Nephron progenitor cell (in vitro differentiated cells): Measurements from ENCODE around the gene PGBD5.

Experiments
- DNase-seq: peaks from one replicate; pipeline ENCODE4 v3.0.0; 2021
- H3K27ac Mint-ChIP-seq: 2 replicates; pipeline ENCODE4 v1.8.0; 2021; ENCODE audit warnings: mild to moderate bottlenecking, moderate library complexity, mixed read lengths
- H3K27me3 Mint-ChIP-seq: 2 replicates; pipeline ENCODE4 v1.8.0; 2021; ENCODE audit warnings: mild to moderate bottlenecking, low read depth, mixed read lengths; ENCODE audit not compliant: poor library complexity
- H3K36me3 Mint-ChIP-seq: 2 replicates; pipeline ENCODE4 v1.8.0; 2021; ENCODE audit warnings: low read depth, mixed read lengths
- H3K4me1 Mint-ChIP-seq: 2 replicates; pipeline ENCODE4 v1.8.0; 2021; ENCODE audit warnings: mixed read lengths
- H3K4me3 Mint-ChIP-seq: 2 replicates; pipeline ENCODE4 v1.8.0; 2021; ENCODE audit warnings: mild to moderate bottlenecking, moderate library complexity, mixed read lengths
- H3K9me3 Mint-ChIP-seq: 2 replicates; pipeline ENCODE4 v1.8.0; 2021; ENCODE audit warnings: mild to moderate bottlenecking, moderate library complexity, mixed read lengths
- TF ChIP-seq, protein P1 (sequence below): fragments of 200-600 bp; sonication (generic); IDR thresholded peaks from 2 replicates; pipeline ENCODE4 v1.5.0; 2021; ENCODE audit warnings: antibody characterized with exemption

Gene PGBD5

DNA sequence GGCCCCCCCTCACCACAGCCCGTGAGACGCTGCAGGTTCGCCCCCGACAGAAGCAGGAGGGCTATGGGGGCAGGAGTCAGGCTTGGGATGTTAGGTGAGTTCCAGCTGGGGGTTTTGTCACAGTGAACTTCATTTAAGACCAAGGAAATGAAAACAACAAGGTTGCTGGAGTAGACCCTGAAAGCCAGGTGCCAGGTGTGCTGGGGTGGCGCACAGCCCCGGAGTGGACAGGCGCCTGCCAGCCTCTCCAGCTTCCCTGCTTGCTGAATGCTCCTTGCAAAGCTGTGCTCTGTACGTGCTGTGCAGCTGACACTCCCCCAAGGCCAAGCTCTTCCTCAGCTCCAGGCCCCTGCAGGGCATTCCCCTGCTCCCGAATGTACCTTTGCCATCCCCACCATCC lies 102.4 kb downstream of the PGBD5 start:
- TF ChIP-seq, protein P1, sequence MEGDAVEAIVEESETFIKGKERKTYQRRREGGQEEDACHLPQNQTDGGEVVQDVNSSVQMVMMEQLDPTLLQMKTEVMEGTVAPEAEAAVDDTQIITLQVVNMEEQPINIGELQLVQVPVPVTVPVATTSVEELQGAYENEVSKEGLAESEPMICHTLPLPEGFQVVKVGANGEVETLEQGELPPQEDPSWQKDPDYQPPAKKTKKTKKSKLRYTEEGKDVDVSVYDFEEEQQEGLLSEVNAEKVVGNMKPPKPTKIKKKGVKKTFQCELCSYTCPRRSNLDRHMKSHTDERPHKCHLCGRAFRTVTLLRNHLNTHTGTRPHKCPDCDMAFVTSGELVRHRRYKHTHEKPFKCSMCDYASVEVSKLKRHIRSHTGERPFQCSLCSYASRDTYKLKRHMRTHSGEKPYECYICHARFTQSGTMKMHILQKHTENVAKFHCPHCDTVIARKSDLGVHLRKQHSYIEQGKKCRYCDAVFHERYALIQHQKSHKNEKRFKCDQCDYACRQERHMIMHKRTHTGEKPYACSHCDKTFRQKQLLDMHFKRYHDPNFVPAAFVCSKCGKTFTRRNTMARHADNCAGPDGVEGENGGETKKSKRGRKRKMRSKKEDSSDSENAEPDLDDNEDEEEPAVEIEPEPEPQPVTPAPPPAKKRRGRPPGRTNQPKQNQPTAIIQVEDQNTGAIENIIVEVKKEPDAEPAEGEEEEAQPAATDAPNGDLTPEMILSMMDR, result no peak
- Mint-ChIP-seq H3K4me1 (peaks cover 4% of the 10 kb centered on the region), H3K4me3 (no peak overlapping the region), H3K27ac (no peak overlapping the region), H3K27me3 (peaks cover 14% of the 10 kb centered on the region), H3K9me3 (no peaks in the 10 kb centered on the region), H3K36me3 (no peaks in the 10 kb centered on the region)
- no peak for DNase-seq

DNA sequence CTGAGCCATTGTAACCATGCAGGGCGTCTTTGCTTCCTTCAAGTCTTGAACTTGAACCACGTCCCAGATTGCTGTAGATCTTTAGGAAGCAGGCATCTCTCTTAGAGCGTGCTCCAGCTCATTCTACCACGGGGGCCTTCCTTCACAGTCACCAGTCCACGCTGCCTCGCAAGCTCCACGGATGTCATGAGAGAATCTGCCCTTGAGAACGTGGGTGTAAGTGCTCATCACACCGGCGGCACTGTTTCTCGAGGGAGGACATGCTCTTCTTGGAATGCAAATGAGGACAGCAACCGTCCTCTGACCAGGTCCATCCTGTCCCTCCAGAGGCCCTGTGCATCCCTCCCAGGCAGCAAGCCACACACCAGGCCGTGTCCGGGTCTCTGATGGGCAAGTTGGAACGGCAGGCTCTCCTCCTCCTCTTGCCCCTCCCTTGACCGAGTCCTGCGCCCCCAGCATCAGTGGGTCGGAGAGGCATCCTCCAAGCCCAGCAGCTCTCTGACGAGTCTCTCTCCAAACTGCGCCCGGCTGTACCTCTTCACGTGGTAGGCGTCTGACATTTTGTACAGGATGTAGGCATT lies 103.1 kb downstream of the PGBD5 start:
- no peak for DNase-seq
- Mint-ChIP-seq H3K4me3 (no peak overlapping the region), H3K4me1 (peaks cover 4% of the 10 kb centered on the region), H3K27me3 (peaks cover 14% of the 10 kb centered on the region), H3K27ac (no peak overlapping the region), H3K9me3 (no peaks in the 10 kb centered on the region), H3K36me3 (no peaks in the 10 kb centered on the region)
- TF ChIP-seq, protein P1, result no peak

DNA sequence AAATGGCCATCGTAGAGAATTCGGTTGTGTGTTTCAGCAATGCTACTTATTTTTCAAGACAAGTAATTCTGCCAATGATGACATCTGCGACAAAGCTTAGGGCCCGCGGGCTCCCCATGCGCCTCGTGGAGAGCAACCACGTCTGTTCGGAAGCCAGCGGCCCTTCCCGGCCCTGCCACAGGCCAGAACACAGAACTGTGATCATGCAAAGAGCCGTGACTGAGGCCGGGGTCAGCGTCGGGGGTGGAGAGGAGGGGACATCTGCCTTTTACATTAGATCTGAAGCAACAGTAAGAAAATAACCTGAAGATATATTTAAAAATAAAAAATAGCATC lies 103.7 kb downstream of the PGBD5 start:
- no peak overlapping the region for H3K27ac Mint-ChIP-seq
- no peak overlapping the region for H3K4me3 Mint-ChIP-seq
- peaks cover 4% of the 10 kb centered on the region for H3K4me1 Mint-ChIP-seq
- TF ChIP-seq, protein P1, result no peak
- H3K36me3 Mint-ChIP-seq, result no peaks in the 10 kb centered on the region
- H3K9me3 Mint-ChIP-seq, result no peaks in the 10 kb centered on the region
- DNase-seq, result no peak
- H3K27me3 Mint-ChIP-seq, result peaks cover 14% of the 10 kb centered on the region

DNA sequence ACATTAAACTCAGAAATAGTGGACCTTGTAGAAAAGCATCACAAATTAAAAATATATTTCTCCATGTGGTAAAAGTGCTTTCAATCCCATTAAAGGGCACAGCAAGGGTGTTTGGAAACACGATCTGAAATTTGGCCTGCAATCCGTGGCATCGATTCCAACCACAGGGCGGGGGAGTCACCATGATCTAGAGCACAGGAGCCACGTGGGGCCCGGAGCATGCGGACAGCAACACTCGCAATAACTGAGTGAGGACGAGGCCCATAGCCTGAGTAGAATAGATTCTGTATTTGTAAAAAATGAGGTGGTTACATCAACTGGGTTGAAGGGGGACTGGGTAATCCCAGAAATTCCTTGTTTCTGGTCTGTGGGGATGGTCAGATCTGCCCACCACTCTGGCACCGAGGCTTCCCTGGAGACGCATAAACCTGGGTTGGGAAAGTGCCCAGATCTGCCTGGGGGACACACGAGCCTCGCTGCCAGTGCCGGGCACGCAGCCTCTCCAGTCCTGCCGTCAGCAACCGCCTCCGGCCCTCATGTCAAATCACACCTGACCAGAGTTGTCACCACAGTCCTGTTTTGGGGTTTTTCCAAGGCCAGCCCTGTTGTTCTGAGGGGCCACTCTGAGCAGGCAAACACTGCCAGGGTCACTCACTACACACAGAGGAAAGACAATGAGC lies 104.3 kb downstream of the PGBD5 start:
- H3K9me3 Mint-ChIP-seq, result no peaks in the 10 kb centered on the region
- H3K27ac Mint-ChIP-seq, result no peak overlapping the region
- DNase-seq, result no peak
- no peaks in the 10 kb centered on the region for H3K36me3 Mint-ChIP-seq
- TF ChIP-seq, protein P1, result no peak
- peaks cover 18% of the 10 kb centered on the region for H3K27me3 Mint-ChIP-seq
- no peak overlapping the region for H3K4me3 Mint-ChIP-seq
- H3K4me1 Mint-ChIP-seq, result peaks cover 4% of the 10 kb centered on the region

DNA sequence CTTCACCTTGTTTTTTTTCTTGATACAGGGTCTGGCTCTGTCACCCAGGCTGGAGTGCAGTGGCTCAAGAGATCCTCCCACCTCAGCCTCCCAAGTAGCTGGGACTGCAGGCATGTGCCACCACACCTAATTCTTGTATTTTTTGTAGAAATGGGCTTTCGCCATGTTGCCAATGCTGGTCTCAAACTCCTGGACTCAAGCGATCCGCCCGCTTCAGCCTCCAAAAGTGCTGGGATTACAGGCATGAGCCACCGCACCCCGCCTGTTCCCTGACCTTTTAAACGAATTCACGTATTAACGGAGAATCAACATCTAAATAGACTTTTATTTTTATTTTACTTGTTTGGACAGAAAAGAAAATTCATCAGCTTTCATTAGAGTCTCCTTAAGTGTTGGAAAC lies 104.8 kb downstream of the PGBD5 start:
- Mint-ChIP-seq H3K27me3 (peaks cover 18% of the 10 kb centered on the region), H3K9me3 (no peaks in the 10 kb centered on the region), H3K4me1 (peaks cover 4% of the 10 kb centered on the region), H3K4me3 (no peak overlapping the region), H3K27ac (no peak overlapping the region), H3K36me3 (no peaks in the 10 kb centered on the region)
- DNase-seq, result no peak
- TF ChIP-seq, protein P1, result no peak

DNA sequence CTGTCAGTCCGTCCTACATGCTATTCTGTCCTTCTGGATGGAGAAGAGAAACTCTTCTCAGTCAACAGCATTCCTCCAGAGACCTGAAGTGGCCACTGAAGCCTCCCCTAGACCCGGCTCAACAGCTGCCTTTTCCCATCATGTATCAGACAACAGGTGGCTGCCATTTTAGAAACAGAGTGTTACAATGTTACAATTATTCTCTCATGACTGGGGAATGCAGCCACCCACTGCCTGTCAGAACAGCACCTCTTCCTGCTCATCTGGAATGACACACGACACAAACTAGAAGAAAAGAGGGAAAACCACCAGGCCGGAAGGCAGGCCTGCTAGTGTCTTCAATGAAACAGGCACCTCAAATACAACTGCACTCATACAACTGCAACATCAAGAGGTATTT lies 105.3 kb downstream of the PGBD5 start:
- H3K9me3 Mint-ChIP-seq, result no peaks in the 10 kb centered on the region
- DNase-seq, result no peak
- TF ChIP-seq, protein P1, result no peak

More for the DNA sequence above, 105.3 kb downstream of the PGBD5 start:
- H3K27me3 Mint-ChIP-seq, result peaks cover 18% of the 10 kb centered on the region
- H3K36me3 Mint-ChIP-seq, result no peaks in the 10 kb centered on the region
- peaks cover 4% of the 10 kb centered on the region for H3K4me1 Mint-ChIP-seq
- H3K27ac Mint-ChIP-seq, result no peak overlapping the region
- H3K4me3 Mint-ChIP-seq, result no peak overlapping the region
